DND-41 (cell line): ENCODE data around the gene TSHZ1.

Source experiments
- CTCF ChIP-seq: IDR thresholded peaks from 2 replicates; pipeline ENCODE4 v1.5.1; 2012; ENCODE audit warnings: borderline replicate concordance, low read length, moderate library complexity, mild to moderate bottlenecking; ENCODE audit not compliant: poor library complexity, severe bottlenecking; ENCODE audit errors: extremely low read depth
- EZH2 ChIP-seq: IDR thresholded peaks from 3 replicates; pipeline ENCODE4 v1.6.1; 2012; ENCODE audit warnings: borderline replicate concordance, low read depth, mild to moderate bottlenecking, moderate library complexity, low read length, inconsistent platforms; ENCODE audit not compliant: severe bottlenecking

GRCh38 chr18:75241705-75242104 lies 31.1 kb downstream of the TSHZ1 start:
- no peak for TF ChIP-seq CTCF
- no peak for TF ChIP-seq EZH2
